SHP77 treated with DMSO at 0.1 percent for 48 hours (cell line): ENCODE data around the gene UVSSA.

ENCODE experiments used
- DNase-seq: peaks from one replicate; lab custom pipeline; 2025; lab: John Stamatoyannopoulos, UW

Gene UVSSA

GRCh38 chr4:1349359-1350168 is 2.6 kb downstream of the UVSSA start:
- no peak for DNase-seq

GRCh38 chr4:1350169-1350520 is 3.1 kb downstream of the UVSSA start:
- DNase-seq, result no peak

DNA sequence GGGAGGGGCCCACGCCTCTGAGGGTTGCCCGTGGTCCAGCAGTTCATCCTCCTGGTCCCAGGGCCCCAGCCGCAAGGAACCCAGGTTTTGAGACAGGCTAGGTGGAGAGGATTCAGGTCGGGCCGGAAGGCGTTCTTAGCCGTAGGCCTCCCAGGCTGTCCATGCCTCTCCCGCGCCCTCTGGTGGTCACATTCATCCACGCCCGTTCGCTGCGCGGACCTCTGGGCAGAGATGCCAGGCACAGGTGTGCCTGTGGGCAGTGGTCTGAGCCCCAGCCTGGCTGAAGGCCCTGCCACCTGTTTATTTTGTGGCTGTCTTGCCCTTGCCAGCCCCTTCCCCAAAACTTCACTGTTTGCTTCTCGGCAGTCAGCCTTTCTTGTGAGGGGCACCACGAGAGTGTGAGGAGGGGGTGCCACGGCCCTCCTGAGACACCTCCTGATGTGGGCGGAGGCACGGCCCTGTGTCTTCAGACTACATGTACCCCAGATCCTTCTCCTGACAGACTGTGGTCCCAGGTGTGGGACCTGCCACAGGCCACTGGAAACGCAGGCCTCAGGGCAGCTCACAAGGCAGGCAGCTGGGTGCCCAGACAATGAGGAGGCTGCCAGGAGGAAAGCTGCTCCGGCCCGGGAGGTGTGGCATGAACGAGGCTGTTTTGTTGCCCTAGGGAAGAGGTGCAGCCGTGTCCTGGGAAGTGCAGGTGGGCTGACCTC is 5.0 kb downstream of the UVSSA start:
- DNase-seq, result no peak

DNA sequence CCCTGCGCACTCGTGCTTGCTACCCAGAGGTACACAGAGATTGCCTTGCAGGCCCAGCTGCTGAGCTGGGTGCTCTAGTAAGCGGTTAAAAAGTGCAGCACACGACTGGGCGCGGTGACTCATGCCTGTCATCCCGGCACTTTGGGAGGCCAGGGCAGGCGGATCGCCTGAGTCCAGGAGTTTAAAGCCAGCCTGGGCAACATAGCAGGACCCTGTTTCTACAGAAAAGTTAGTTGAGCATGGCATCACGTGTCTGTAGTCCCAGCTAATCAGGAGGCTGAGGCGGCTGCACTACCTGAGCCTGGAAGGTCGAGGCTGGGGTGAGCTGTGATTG is 5.5 kb downstream of the UVSSA start:
- no peak for DNase-seq

GRCh38 chr4:1353186-1354055 is 6.4 kb downstream of the UVSSA start:
- DNase-seq, result no peak

DNA sequence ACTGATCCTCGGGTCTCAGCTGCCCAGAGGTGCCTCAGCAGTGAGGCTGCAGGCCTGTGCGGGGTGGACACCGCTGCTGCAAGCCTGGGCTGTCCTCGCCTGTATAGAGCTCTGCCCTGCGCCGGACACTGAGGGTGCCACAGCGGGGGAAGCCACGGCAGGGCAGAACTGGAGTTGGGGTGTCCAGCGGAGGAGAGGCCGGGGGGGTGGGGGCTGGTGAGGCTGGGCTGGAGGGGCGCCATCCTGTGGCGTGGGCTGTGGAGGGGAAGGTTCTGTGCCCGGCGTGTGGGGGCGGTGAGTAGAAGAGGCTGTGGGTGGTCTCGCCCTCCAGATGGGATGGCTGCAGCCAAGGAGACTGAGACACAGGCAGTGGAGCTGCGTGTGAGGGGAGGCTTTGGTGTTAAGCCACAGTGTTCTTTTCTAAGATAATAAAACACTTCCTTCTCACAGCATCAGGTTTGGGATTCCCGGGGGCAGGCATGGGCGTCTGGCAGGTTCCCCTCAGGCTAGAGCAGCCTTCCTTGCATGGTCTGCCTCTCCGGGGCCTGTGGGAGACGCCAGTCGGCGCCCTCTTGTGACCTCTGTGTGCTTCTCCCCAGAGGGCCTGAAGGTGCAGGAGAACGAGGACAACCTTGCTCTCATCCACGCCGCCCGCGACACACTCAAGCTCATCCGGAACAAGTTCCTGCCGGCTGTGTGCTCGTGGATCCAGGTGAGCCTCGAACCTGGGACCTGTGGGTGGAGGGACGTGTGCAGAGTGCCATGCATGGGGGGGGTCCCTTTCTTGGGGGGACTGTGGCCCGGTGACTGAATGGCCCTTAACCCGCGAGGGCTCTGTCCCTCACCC is 7.4 kb downstream of the UVSSA start:
- no peak for DNase-seq

DNA sequence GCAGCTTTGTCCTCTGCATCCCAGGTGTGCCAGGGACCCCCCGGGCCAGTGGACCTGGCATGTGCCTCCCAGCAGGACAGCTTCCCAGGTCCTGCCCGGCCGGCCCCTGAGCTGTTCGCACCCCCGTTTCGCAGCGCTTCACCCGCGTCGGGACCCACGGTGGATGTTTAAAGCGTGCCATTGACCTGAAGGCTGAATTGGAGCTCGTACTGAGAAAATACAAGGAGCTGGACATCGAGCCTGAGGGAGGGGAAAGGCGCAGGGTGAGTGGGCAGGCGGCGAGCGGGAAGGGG is 7.9 kb downstream of the UVSSA start:
- no peak for DNase-seq

DNA sequence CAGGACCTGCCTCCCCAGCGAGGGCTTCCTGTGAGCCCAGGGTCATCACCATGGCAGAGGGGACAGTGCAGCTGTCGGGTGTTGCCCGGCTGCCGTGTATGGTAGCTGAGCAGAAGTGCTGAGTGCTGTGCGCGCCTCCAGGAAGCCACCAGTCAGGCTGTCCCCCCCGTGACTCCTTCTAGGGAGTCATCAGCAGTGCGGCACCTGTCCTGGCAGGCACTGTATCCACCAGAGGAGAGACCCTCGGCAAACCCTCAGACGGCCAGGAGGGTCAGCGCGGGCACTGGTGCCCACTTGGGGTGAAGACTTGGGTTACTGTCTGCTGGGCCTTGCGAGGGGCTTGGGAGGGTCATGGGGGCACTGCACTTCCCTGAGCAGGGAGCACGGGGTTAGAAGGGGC is 8.4 kb downstream of the UVSSA start:
- DNase-seq, result no peak

DNA sequence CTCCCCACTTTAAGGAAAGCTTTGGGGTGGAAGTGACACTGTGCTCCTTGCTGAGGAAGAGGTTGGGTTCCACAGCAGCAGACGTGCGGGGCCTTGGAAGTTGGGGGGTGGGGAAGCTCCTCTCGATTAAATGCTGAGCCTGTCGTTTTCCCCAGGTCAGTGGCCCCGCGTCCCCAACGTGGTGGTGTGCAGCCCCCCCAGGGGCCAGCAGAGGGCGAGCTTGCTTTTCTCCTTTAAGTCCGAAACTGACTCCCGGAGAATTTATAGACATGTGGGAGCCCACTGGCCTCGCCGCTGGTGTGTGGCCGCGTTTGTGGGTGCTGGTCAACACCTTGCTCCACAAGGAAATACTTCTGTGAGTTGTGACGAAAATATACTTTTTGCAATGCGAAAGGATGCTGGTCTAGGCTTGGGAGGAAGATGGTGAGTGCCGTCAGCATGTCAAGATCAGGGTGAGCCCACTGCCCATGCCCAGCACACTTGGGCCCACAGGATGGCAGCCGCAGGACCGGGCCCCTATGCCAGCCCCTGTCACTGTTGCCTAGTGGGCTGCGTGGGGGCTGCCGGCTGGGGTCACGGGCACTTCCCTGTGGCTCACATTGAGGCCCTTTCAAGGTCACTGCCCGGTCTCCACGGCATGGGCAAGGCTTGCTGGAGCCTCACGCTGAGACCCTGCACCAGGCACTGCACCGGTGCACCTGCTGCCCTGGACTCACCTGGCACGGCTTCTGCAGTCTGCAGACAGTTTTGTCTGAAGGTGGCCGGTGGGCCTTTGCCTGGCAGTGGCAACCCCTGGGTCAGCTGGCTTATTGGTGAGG is 9.4 kb downstream of the UVSSA start:
- DNase-seq, result no peak

DNA sequence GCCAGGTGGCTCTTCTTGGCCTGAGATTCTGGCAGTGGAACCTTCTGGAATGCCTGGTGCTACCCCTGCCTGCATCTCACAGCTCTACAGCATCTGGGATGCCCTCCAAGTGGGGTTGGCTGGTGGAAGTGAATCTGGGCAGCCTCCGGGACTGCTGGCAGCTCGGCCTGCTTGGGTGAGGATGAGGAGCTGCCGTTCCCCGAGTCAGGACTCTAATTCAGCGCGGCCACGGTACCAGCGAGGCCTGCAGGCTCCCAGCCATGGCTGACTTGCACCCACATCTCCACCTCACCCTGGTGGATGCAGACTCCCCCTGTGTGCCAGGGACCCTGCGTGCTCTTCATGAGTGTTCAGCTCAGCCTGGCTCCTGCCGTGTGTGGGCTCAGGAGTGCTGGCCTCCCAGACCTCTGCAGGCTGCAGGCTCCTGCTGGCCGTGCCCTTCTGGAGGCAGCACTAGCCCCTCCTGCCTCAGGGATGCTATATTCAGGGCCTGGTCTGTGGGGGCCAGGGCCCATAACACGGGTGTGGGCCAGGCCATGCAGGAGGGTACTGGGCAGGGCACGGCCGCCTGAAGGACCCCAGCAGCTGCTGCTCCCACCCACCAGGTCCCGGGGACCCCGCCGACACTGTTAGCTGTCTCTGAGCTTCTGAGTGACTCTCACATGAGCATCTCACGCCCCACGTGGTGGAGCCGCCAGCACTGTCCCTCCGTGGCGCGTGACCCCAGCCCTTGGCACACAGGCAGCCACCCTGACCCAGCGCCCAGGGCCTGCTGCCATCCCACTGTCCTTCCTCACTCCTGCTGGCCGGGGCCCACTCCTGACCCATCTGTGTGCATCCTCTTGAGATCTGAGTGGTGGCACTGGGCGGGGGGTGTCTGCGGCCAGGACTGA is 10.6 kb downstream of the UVSSA start:
- no peak for DNase-seq

- no peak for DNase-seq
These were observed 11.6 kb downstream of the UVSSA start for GRCh38 chr4:1358421-1359143.

DNA sequence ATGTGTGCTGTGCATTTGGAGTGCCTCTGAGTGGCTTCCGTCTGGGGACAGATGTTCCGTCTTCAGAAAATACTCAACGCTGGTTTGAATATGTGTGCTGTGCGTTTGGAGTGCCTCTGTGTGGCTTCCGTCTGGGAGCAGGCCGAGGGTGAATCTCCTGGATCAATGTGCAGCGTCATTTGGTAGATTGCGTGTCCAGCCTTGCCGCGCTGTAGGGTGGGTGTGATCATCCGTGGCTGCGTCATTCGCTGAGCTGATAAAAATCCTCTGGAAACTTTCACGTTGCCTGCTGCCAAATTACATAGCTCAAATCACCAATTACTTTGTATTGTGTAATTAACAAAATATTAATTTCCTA is 12.1 kb downstream of the UVSSA start:
- DNase-seq, result no peak

GRCh38 chr4:1359976-1360375 is 13.0 kb downstream of the UVSSA start:
- no peak for DNase-seq

GRCh38 chr4:1360423-1361283 is 13.6 kb downstream of the UVSSA start:
- DNase-seq, result no peak

GRCh38 chr4:1361431-1361830 is 14.4 kb downstream of the UVSSA start:
- DNase-seq, result no peak

DNA sequence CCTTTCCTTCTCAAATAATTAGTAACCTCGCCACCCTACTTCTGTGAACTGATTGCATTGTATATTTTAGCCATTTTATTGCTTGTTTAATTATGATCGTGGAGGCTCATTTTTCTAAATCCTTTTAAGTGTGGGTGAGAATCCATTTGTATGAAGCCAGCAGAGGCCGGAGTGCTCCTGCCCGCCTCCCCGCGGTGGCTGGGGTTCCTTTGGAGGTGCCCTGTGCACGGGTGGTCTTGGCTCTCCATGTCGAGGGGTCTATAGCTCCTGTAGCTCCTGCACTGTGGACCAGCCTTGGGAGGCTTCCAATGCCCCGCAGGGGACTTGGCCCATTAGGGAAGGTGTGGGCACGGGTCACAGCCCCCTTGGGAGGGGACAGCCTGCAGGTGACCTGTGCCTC is 15.0 kb downstream of the UVSSA start:
- no peak for DNase-seq

DNA sequence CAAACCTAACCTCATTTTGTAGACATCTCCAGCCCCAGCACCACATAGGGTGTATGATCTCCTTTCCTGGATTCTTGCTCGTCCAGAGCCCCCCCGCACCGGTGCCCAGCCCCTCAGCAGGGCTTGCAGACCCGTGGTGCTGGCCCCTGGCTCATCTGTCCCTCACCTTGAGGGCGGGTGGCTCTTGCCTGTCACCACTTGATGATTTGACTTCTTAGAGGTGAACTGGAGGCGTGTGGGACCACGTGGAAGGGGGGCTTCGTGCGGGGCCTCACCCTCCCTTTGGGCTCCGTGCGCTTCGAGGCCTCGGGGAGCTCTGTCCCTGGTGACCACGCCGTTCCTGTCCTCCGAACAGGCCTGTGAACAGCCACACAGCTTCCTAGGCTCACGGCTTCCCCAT is 15.5 kb downstream of the UVSSA start:
- DNase-seq, result no peak

DNA sequence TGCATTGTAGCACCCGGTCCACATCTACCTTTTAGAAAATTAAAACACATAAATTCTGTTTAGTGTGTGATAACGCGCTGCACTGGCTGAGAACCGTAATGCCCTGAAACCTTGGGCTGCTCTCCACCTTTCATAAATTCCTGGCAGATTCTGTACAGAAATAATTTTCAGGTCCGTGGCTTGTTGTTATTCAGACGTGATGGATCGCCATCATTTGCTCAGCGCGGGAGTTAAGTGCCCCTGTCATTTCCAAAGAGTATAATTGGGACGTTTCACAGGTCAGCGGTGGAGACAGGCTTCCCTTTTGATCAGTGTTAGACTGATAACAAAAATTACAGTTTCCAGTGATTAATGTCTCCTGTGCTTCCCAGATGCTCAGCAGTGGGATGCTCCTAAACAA is 16.5 kb downstream of the UVSSA start:
- no peak for DNase-seq

DNA sequence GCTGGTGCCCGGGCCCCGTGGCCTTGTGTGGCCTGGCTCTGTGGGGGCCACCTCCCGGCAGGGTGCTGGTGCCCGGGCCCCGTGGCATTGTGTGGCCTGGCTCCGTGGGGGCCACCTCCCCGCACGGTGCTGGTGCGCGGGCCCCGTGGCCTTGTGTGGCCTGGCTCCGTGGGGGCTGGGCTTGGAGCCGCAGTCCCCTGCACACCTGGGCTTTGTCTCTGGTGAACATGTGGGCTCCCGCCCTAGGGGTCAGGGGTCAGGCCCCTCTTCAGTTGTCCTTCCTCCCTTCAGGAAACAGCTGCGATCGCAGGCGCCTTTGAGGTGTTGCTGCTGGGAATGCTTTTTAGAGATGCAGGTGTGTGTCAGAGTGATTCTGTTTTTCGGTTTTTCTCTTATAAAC is 17.2 kb downstream of the UVSSA start:
- no peak for DNase-seq
